Adipose tissue (tissue), 3 donors: ENCODE results near the gene KCNA10. TPM values are rescaled to one million over a fixed set of nuclear protein-coding genes. Genes with fewer than 3 reads are reported as not detected.

Source experiments
- polyA plus RNA-seq, 3 donors: library from polyadenylated mRNA; stranded (reverse); fragments of 200-250 nt; gene quantifications; one replicate each; pipeline ENCODE4 v1.2.3, GENCODE V29; 2013
- donor health status: healthy with polysubstance abuse.
- donor health status: Bipolar disorder and iron deficiency.
- donor health status: healthy.

Gene KCNA10
- polyA plus RNA-seq, 3 donors = not detected

Other genes starting within 250 kb of the KCNA10 start
- 1 to 10 TPM; 1.7 to 5.1 (median 4.0) TPM for gene RBM15, start 179.8 kb downstream of the KCNA10 start, polyA plus RNA-seq
- gene SLC16A4, start 128.1 kb downstream of the KCNA10 start, polyA plus RNA-seq = 1 to 10 TPM in 2 of 3 donors, under 1 TPM in 1; 0.35 to 7.5 (median 2.9) TPM
- gene LAMTOR5, start 111.5 kb downstream of the KCNA10 start, polyA plus RNA-seq = 100 to 1,000 TPM; 135 to 332 (median 309) TPM
- gene PROK1, start 68.0 kb downstream of the KCNA10 start, polyA plus RNA-seq = 1 to 10 TPM in 2 of 3 donors, under 1 TPM in 1; 0.06 to 5.1 (median 2.7) TPM
- gene KCNA2, start 87.2 kb upstream of the KCNA10 start, polyA plus RNA-seq = 1 to 10 TPM in 1 of 3 donors, under 1 TPM in 2; 0.45 to 3.5 (median 0.51) TPM
- gene KCNA3, start 155.8 kb upstream of the KCNA10 start, polyA plus RNA-seq = under 1 TPM in 2 of 3 donors, not detected in 1; 0.24 to 0.36 TPM